Spleen (tissue), 11 donors: ENCODE measurements around the gene MPC2. TPM values are rescaled to one million over a fixed set of nuclear protein-coding genes. Genes with fewer than 3 reads are reported as not detected.

Experiments used
- DNase-seq: peaks from one replicate; pipeline ENCODE4 v3.0.0-alpha.2; 2020
- H3K27ac ChIP-seq, 8 donors: fragments of 200-600 bp; sonication (generic) in 7 of 8; 1 replicate in 4 of 8; 2 replicates in 4 of 8; pipeline versions ENCODE4 v1.5.0 to v1.8.0; 2016 to 2021; ENCODE audit warnings: inconsistent platforms in 4 of 8, mild to moderate bottlenecking in 4 of 8, moderate library complexity in 1 of 8
- H3K27me3 ChIP-seq, 7 donors: fragments of 200-600 bp; sonication (generic) in 6 of 7; replicated peaks in 1 of 7; 1 replicate in 4 of 7; 2 replicates in 3 of 7; pipeline versions ENCODE4 v1.5.0 to v1.8.0; 2016 to 2021; ENCODE audit warnings: inconsistent platforms in 3 of 7, mild to moderate bottlenecking in 1 of 7
- H3K36me3 ChIP-seq, 6 donors: fragments of 200-600 bp; sonication (generic) in 5 of 6; 1 replicate in 4 of 6; 2 replicates in 2 of 6; pipeline versions ENCODE4 v1.5.0 to v1.8.0; 2016 to 2021; ENCODE audit warnings: inconsistent platforms in 2 of 6
- H3K4me1 ChIP-seq, 6 donors: fragments of 200-600 bp; sonication (generic) in 5 of 6; 1 replicate in 3 of 6; 2 replicates in 3 of 6; pipeline versions ENCODE4 v1.5.0 to v1.8.0; 2016 to 2021; ENCODE audit warnings: inconsistent platforms in 3 of 6
- H3K4me3 ChIP-seq, 8 donors: fragments of 200-600 bp; sonication (generic) in 7 of 8; 1 replicate in 4 of 8; 2 replicates in 4 of 8; pipeline versions ENCODE4 v1.5.0 to v1.8.0; 2016 to 2021; ENCODE audit warnings: inconsistent platforms in 4 of 8, mild to moderate bottlenecking in 4 of 8, moderate library complexity in 2 of 8
- H3K9me3 ChIP-seq, 8 donors: fragments of 200-600 bp; sonication (generic) in 7 of 8; 1 replicate in 4 of 8; 2 replicates in 4 of 8; pipeline versions ENCODE4 v1.5.0 to v1.8.0; 2016 to 2021; ENCODE audit warnings: inconsistent platforms in 4 of 8
- POLR2A ChIP-seq, 3 donors: fragments of 450-650 bp; IDR thresholded peaks; one replicate each; pipeline ENCODE4 v1.5.1; 2017; ENCODE audit warnings: antibody characterized with exemption in 3 of 3, mild to moderate bottlenecking in 1 of 3
- POLR2AphosphoS5 ChIP-seq, 3 donors: sonication (generic); formaldehyde crosslinking; IDR thresholded peaks; one replicate each; pipeline ENCODE4 v1.5.1; 2017; ENCODE audit warnings: antibody characterized with exemption in 3 of 3
- WGBS, 5 donors: extraction: QIAGEN DNeasy Blood & Tissue Kit in 3 of 5; methylation state at CpG; one replicate each; pipeline versions ENCODE4 v1.1.5 to v1.1.7; 2013 to 2018; 5-methylcytosine and 5-hydroxymethylcytosine counted together
- intact Hi-C: fragments of 100-400 bp; cut with DNase I; formaldehyde crosslinking; loops from one replicate; pipeline ENCODE4 v1.15.0; 2023; ENCODE audit warnings: low total_unique reads
- polyA plus RNA-seq, 3 donors: library from polyadenylated mRNA; stranded (reverse); fragments of 200-250 nt; gene quantifications; one replicate each; pipeline ENCODE4 v1.2.1, GENCODE V29; 2013
- total RNA-seq, 7 donors: library from RNA; depleted of rRNA in 3 of 7; stranded (reverse); fragments of >200 nt in 3 of 7; fragmentation: NEBNext Ultra II Directional in 4 of 7; extraction: Animal tissue kit (Norgen Biotek cat#: 25700) in 4 of 7; gene quantifications; one replicate each; pipeline versions ENCODE4 v1.1.0 to v1.2.1, GENCODE V29; 2016 to 2021
- TF ChIP-seq, protein P1 (sequence below), 11 experiments: fragments of 200-600 bp in 7 of 11; fragments of 450-650 bp in 4 of 11; sonication (generic) in 4 of 11; IDR thresholded peaks in 8 of 11; conservative IDR thresholded peaks in 3 of 11; 1 replicate in 7 of 11; 2 replicates in 4 of 11; pipeline versions ENCODE4 v1.4.0 to v1.8.0; 2016 to 2021; ENCODE audit warnings: antibody characterized with exemption in 11 of 11, inconsistent platforms in 4 of 11, mild to moderate bottlenecking in 1 of 11
- donor health status: healthy with polysubstance abuse.
- donor health status: DM: no; HTN: no; CAD: no; lungs with moderate emphysema.
- donor health status: DM: no; HTN: no; CAD: no.
- donor health status: Bipolar disorder and iron deficiency.
- donor health status: healthy.
- donor health status: DM: no; HTN: no; CAD: no.
- donor health status: DM: yes; HTN: yes; CAD: no.

The MPC2 gene
- total and polyA plus RNA-seq, 10 donors = 23.0 to 47.4 (median 30.2) TPM

- no peaks in the 10 kb centered on the region for H3K9me3 ChIP-seq
- H3K36me3 ChIP-seq = peaks cover 0 to 49% (median 5%) of the 10 kb centered on the region in 6 donors
- no peaks in the 10 kb centered on the region for H3K27me3 ChIP-seq
- TF ChIP-seq POLR2A (IDR thresholded peaks at IDR 0.05) = no peak
- no peak for TF ChIP-seq POLR2AphosphoS5 (IDR thresholded peaks at IDR 0.05)
- TF ChIP-seq, protein P1, sequence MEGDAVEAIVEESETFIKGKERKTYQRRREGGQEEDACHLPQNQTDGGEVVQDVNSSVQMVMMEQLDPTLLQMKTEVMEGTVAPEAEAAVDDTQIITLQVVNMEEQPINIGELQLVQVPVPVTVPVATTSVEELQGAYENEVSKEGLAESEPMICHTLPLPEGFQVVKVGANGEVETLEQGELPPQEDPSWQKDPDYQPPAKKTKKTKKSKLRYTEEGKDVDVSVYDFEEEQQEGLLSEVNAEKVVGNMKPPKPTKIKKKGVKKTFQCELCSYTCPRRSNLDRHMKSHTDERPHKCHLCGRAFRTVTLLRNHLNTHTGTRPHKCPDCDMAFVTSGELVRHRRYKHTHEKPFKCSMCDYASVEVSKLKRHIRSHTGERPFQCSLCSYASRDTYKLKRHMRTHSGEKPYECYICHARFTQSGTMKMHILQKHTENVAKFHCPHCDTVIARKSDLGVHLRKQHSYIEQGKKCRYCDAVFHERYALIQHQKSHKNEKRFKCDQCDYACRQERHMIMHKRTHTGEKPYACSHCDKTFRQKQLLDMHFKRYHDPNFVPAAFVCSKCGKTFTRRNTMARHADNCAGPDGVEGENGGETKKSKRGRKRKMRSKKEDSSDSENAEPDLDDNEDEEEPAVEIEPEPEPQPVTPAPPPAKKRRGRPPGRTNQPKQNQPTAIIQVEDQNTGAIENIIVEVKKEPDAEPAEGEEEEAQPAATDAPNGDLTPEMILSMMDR (IDR thresholded peaks at IDR 0.05 in 8 of 11, conservative IDR thresholded peaks at IDR 0.05 in 3 of 11) = no peak
- no peak overlapping the region for H3K4me3 ChIP-seq
- 71 to 86% (median 77%) methylated on average over 3 of the region's 3 CpGs for WGBS, 5 donors
- intact Hi-C loops = no loop called here
- DNase-seq = no peak
- no peak overlapping the region for H3K27ac ChIP-seq
- peaks cover 0 to 24% (median 0%) of the 10 kb centered on the region in 6 donors for H3K4me1 ChIP-seq
Observed at GRCh38 chr1:167968569-167968968, 31.7 kb upstream of the MPC2 start.

DNA sequence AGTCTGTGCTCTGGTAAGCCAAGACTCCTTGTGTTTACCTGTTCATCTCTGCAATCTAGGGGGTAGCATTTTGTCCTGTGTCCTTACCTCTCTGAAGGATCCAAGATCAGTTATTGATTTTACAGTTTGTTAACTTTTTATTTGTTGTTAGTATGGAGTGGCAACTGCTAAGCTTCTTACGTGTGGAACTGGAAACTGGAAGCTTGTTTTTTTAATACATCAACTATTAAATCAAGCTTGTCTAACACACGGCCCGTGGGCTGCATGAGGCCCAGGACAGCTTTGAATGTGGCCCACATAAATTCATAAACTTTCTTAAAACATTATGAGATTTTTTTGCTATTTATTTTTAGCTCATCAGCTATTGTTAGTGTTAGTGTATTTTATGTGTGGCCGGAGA is 29.2 kb upstream of the MPC2 start:
- peaks cover 0 to 24% (median 0%) of the 10 kb centered on the region in 6 donors for H3K4me1 ChIP-seq
- no peak overlapping the region for H3K27ac ChIP-seq
- peaks cover 0 to 46% (median 5%) of the 10 kb centered on the region in 6 donors for H3K36me3 ChIP-seq
- no peaks in the 10 kb centered on the region for H3K27me3 ChIP-seq
- WGBS, 5 donors = 80 to 98% (median 93%) methylated on average over 4 of the region's 4 CpGs
- H3K9me3 ChIP-seq = no peaks in the 10 kb centered on the region
- intact Hi-C loops = no loop called here
- TF ChIP-seq, protein P1 (IDR thresholded peaks at IDR 0.05 in 8 of 11, conservative IDR thresholded peaks at IDR 0.05 in 3 of 11) = no peak
- no peak for TF ChIP-seq POLR2A (IDR thresholded peaks at IDR 0.05)
- no peak for TF ChIP-seq POLR2AphosphoS5 (IDR thresholded peaks at IDR 0.05)
- H3K4me3 ChIP-seq = no peak overlapping the region
- no peak for DNase-seq

- TF ChIP-seq, protein P1 (IDR thresholded peaks at IDR 0.05 in 8 of 11, conservative IDR thresholded peaks at IDR 0.05 in 3 of 11) = no peak
- TF ChIP-seq POLR2A (IDR thresholded peaks at IDR 0.05) = no peak
- no peak for TF ChIP-seq POLR2AphosphoS5 (IDR thresholded peaks at IDR 0.05)
- Histone ChIP-seq H3K27ac (peak overlapping the region in 7 of 8 donors; percentile 7 to 56 (median 49)), H3K4me1 (peaks cover 0 to 24% (median 0%) of the 10 kb centered on the region in 6 donors), H3K36me3 (peaks cover 0 to 44% (median 3%) of the 10 kb centered on the region in 6 donors), H3K27me3 (no peaks in the 10 kb centered on the region), H3K4me3 (no peak overlapping the region), H3K9me3 (no peaks in the 10 kb centered on the region)
- intact Hi-C loops = no loop called here
- 54 to 82% (median 76%) methylated on average over 4 of the region's 4 CpGs for WGBS, 5 donors
- no peak for DNase-seq
Observed at GRCh38 chr1:167964646-167965045, 27.8 kb upstream of the MPC2 start.

DNA sequence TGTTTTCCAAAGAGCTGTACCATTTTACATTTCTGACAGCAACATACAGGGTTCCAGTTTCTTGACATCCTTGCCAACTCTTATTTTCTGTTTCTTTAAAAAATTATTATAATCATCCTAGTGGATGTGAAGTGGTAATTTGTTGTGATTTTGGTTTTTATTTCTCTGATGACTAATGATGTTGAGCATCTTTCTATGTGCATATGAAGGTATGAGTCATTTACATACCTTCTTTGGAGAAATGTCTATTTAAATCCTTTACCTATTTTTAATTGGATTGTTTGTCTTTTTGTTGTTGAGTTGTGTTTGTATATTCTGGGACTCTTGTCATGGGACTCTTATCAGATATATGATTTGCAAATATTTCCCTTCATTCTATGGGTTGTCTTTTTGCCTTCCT is 20.8 kb upstream of the MPC2 start:
- Histone ChIP-seq H3K4me1 (no peaks in the 10 kb centered on the region), H3K27ac (no peak overlapping the region), H3K36me3 (peaks cover 0 to 46% (median 20%) of the 10 kb centered on the region in 6 donors), H3K9me3 (no peaks in the 10 kb centered on the region), H3K4me3 (no peak overlapping the region), H3K27me3 (no peaks in the 10 kb centered on the region)
- TF ChIP-seq POLR2AphosphoS5 (IDR thresholded peaks at IDR 0.05) (no peak), POLR2A (IDR thresholded peaks at IDR 0.05) (no peak)
- TF ChIP-seq, protein P1 (IDR thresholded peaks at IDR 0.05 in 8 of 11, conservative IDR thresholded peaks at IDR 0.05 in 3 of 11) = no peak
- intact Hi-C loops = no loop called here
- no peak for DNase-seq
